Activated B cell treated with CpG ODN at 0.5 μM for 24 hours (primary cell): Measurements from ENCODE around the gene PLA2G6. TPM values are rescaled to one million over a fixed set of nuclear protein-coding genes. Genes with fewer than 3 reads are reported as not detected.
"Not testable (repeated sequence)": the region's sequence is repeated elsewhere in the genome, so short reads cannot be mapped to it uniquely, and the experiment has no call there.

Experiments used
- ATAC-seq: fragments of 200-7000 bp; cut with Tn5 transposase; one replicate; pipeline ENCODE4 v1.10.0; 2021; ENCODE audit warnings: low read depth, mild to moderate bottlenecking, moderate library complexity
- CTCF ChIA-PET: fragments of 350-600 bp; sonication (Branson Sonifier 250); formaldehyde crosslinking; loops from one replicate; lab custom pipeline; 2021; ENCODE audit warnings: antibody characterized with exemption; lab: Charles Lee
- POLR2A ChIA-PET: fragments of 350-600 bp; sonication (Branson Sonifier 250); formaldehyde crosslinking; loops from one replicate; lab custom pipeline; 2021; ENCODE audit warnings: antibody characterized with exemption; lab: Charles Lee
- DNase-seq: peaks from one replicate; pipeline ENCODE4 v3.0.0; 2022
- H3K27ac Mint-ChIP-seq: one replicate; pipeline ENCODE4 v1.8.0; 2020; ENCODE audit warnings: mixed read lengths
- H3K27me3 Mint-ChIP-seq: one replicate; pipeline ENCODE4 v1.8.0; 2021; ENCODE audit warnings: mixed read lengths
- H3K36me3 Mint-ChIP-seq: one replicate; pipeline ENCODE4 v1.8.0; 2021; ENCODE audit warnings: low read depth, mixed read lengths
- H3K4me1 Mint-ChIP-seq: one replicate; pipeline ENCODE4 v1.8.0; 2021; ENCODE audit warnings: mixed read lengths
- H3K4me3 Mint-ChIP-seq: one replicate; pipeline ENCODE4 v1.8.0; 2020; ENCODE audit warnings: mild to moderate bottlenecking, mixed read lengths
- H3K9me3 Mint-ChIP-seq: one replicate; pipeline ENCODE4 v1.8.0; 2020; ENCODE audit warnings: mixed read lengths
- intact Hi-C: fragments of 100-400 bp; cut with micrococcal nuclease; formaldehyde crosslinking; loops from one replicate; pipeline ENCODE4 v1.15.1; 2024
- total RNA-seq: library from RNA; stranded (reverse); gene quantifications from 2 replicates; pipeline ENCODE4 v1.2.3, GENCODE V29; 2022
- TF ChIP-seq, protein P1 (sequence below): fragments of 200-600 bp; IDR thresholded peaks from one replicate; pipeline ENCODE4 v1.8.0; 2022; ENCODE audit warnings: antibody characterized with exemption, mild to moderate bottlenecking

PLA2G6 gene
- total RNA-seq, 1 donor from 2014 or later, result 64.0 TPM

DNA sequence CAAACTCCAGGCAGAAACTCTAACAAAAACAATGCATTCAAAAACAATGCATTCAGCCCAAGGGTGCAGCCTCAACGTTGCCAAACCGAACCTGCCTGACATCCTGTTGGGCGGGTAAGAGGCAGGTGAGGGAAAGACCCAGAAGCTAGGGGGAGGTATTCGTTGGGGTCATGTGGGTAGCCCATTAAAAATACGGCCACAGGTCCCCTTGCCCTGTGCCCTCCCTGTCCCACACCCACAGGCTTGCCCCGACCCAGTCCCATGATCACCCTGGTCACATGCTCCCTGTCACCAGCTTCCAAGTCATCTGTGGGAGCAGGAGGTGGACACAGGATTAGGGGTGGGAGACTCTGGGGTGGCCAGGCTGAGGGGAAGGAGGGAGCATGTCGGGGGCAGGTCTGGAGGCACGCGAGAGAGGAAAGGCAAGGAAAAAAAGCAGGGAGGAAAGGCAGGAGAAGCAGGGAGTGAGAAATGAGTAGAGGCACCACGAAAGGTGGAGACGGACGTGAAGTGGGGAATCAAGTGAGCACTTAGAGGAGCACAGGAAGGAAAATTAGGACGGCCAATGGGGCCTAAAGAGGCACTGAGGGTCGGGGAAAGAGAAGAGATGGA lies 683 bp downstream of the PLA2G6 start:
- Mint-ChIP-seq H3K36me3 (peaks cover 4% of the 10 kb centered on the region), H3K27ac (peak overlapping the region; percentile 85), H3K27me3 (no peaks in the 10 kb centered on the region), H3K4me1 (peaks cover 50% of the 10 kb centered on the region), H3K4me3 (peak overlapping the region; percentile 92), H3K9me3 (no peaks in the 10 kb centered on the region)
- ChIA-PET CTCF (interaction anchor here (1.8 to 2.1 kb wide), 2 partner anchors 66 to 129 kb away, joined by 5 read pairs; no protein-coding TSS in a partner anchor), POLR2A (interaction anchor here (0.6 to 2.2 kb wide), 4 partner anchors 11 to 33 kb away, joined by 3 to 9 read pairs (median 6); no protein-coding TSS in a partner anchor)
- intact Hi-C loops, result loop anchor here (1.0 to 2.0 kb wide), 7 partner anchors 19 to 524 kb away; partner anchors contain the start of genes DDX17, DMC1, GTPBP1 and MAFF
- TF ChIP-seq, protein P1, sequence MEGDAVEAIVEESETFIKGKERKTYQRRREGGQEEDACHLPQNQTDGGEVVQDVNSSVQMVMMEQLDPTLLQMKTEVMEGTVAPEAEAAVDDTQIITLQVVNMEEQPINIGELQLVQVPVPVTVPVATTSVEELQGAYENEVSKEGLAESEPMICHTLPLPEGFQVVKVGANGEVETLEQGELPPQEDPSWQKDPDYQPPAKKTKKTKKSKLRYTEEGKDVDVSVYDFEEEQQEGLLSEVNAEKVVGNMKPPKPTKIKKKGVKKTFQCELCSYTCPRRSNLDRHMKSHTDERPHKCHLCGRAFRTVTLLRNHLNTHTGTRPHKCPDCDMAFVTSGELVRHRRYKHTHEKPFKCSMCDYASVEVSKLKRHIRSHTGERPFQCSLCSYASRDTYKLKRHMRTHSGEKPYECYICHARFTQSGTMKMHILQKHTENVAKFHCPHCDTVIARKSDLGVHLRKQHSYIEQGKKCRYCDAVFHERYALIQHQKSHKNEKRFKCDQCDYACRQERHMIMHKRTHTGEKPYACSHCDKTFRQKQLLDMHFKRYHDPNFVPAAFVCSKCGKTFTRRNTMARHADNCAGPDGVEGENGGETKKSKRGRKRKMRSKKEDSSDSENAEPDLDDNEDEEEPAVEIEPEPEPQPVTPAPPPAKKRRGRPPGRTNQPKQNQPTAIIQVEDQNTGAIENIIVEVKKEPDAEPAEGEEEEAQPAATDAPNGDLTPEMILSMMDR, result no peak
- DNase-seq, result no peak
- no peak for ATAC-seq

DNA sequence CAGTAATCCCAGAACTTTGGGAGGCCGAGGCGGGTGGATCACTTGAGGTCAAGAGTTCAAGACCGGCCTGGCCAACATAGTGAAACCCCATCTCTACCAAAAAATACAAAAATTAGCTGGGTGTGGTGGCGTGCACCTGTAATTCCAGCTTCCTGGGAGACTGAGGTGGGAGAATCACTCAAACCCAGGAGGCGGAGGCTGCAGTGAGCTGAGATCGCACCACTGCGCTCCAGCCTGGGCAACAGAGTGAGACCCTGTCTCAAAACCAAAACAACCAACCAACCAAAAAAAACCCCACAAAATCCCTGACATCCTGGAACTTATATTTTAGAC lies 3.1 kb downstream of the PLA2G6 start:
- DNase-seq, ATAC-seq, CTCF ChIA-PET, H3K36me3 Mint-ChIP-seq, H3K27me3 Mint-ChIP-seq, H3K27ac Mint-ChIP-seq, POLR2A ChIA-PET, intact Hi-C loops, H3K9me3 Mint-ChIP-seq, H3K4me3 Mint-ChIP-seq: not testable (repeated sequence)
- peaks cover 59% of the 10 kb centered on the region for H3K4me1 Mint-ChIP-seq

DNA sequence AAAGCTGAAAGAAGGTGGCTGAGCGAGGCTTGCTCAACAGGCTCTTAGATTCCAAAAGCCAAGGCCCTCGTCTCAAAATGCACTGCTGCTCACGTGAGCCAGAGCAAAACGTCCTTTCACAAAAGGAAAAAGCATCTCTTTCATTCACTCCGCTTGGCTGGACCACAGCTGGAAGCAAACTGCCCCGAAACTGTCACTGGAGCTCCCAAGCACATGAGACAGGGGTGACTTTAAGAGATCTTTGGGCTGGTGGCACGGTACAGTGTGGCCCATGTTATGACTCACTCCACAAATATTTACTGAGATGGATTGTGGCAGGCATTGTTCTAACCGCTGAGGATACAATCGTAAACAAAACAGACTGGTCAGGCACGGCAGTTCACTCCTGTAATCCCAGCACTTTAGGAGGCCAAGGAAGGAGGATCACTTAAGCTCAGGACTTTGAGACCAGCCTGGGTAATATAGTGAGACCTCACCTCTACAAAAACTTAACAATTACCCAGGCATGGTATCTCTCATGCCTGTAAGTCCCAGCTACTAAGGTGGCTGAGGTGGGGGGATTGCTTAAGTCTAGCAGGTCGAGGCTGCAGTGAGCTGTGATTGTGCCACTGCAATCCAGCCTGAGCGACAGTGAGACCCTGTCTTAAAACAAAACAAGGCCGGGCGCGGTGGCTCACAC lies 3.6 kb downstream of the PLA2G6 start:
- intact Hi-C loops, result no loop called here
- CTCF ChIA-PET, result no interaction called here

DNA sequence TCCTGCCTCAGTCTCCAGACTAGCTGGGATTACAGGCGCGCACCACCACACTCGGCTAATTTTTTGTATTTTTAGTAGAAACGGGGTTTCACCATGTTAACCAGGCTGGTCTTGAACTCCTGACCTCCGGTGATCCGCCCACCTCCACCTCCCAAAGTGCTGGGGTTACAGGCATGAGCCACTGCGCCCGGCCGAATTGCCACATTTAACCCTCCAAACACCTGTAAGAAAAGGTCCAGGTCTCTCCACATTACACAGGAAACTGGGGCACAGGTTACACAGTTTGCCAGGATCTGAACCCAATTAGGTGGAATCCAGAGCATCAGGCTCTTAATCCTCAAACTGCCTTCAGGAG lies 4.1 kb downstream of the PLA2G6 start:
- H3K27ac Mint-ChIP-seq, intact Hi-C loops, H3K36me3 Mint-ChIP-seq, H3K4me3 Mint-ChIP-seq, H3K27me3 Mint-ChIP-seq, CTCF ChIA-PET, DNase-seq, H3K9me3 Mint-ChIP-seq, ATAC-seq, POLR2A ChIA-PET: not testable (repeated sequence)
- peaks cover 59% of the 10 kb centered on the region for H3K4me1 Mint-ChIP-seq

More for the DNA sequence above, 3.6 kb downstream of the PLA2G6 start:
- H3K4me1 Mint-ChIP-seq, result peaks cover 59% of the 10 kb centered on the region
- DNase-seq (no peak), ATAC-seq (no peak)
- no peaks in the 10 kb centered on the region for H3K9me3 Mint-ChIP-seq
- H3K4me3 Mint-ChIP-seq, result no peak overlapping the region
- no peak overlapping the region for H3K27ac Mint-ChIP-seq
- TF ChIP-seq, protein P1, result no peak
- no peaks in the 10 kb centered on the region for H3K27me3 Mint-ChIP-seq
- POLR2A ChIA-PET, result no interaction called here
- H3K36me3 Mint-ChIP-seq, result peaks cover 4% of the 10 kb centered on the region

DNA sequence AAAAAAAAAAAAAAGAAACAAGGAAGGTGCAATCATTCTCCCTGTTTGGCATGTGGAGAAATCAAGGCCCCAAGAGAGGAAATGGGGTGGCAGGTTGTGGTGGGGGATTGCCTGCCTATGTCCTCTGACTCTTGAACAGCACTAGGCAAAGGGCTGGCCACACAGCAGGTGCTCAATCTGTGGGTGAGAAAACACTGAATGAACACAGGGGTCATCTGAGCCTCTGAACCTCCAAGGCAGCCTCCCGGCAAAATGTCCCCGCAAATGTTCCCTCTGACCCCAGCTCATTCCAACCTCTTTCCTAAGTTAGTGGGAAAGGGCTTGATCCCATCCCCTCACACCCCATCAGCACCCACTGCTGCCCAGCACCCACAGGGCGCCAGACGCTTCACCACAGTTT lies 4.6 kb downstream of the PLA2G6 start:
- Mint-ChIP-seq H3K27me3 (no peaks in the 10 kb centered on the region), H3K27ac (peak overlapping the region; percentile 35), H3K4me1 (peaks cover 58% of the 10 kb centered on the region), H3K36me3 (peaks cover 4% of the 10 kb centered on the region), H3K4me3 (no peak overlapping the region), H3K9me3 (no peaks in the 10 kb centered on the region)
- no peak for ATAC-seq
- ChIA-PET CTCF (no interaction called here), POLR2A (interaction anchor here (0.7 to 2.2 kb wide), 3 partner anchors 10 to 610 kb away, joined by 3 to 11 read pairs (median 5); no protein-coding TSS in a partner anchor)
- intact Hi-C loops, result no loop called here
- TF ChIP-seq, protein P1, result no peak
- DNase-seq, result no peak

DNA sequence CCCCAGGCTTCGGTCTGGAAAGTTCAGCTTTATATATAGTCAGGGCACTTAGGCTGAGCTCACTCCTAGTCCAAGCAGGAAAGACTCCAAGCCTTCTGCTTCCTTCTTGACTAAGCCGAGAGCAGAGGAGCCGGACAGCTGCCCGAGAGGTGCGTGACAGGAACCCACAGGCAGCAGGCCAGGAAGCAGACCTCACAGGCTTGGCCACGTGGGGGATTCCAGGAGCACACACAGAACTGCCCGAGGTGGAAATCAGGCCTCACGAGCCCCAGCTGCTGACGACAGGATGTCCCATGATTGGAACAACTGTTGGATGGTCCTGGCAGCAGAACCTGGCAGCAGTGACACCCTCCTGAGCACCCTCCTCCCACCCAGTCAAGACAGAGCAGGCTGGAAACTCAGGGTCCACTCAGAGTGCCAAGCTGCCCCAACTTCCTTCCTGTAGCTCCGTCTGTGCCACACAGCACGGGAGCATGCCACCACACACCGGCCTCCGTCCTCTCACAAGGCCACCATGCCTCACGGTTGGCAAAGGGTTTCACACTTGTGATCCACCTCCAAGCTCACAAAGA lies 5.4 kb downstream of the PLA2G6 start:
- Mint-ChIP-seq H3K27ac (peak overlapping the region; percentile 35), H3K9me3 (no peaks in the 10 kb centered on the region), H3K4me3 (no peak overlapping the region), H3K4me1 (peaks cover 50% of the 10 kb centered on the region), H3K27me3 (no peaks in the 10 kb centered on the region), H3K36me3 (peaks cover 2% of the 10 kb centered on the region)
- DNase-seq (no peak), ATAC-seq (peak; percentile 35)
- CTCF ChIA-PET, result interaction anchor here (0.9 kb wide), 1 partner anchor 61 kb away, joined by 3 read pairs; no protein-coding TSS in a partner anchor
- TF ChIP-seq, protein P1, result no peak
- intact Hi-C loops, result no loop called here
- POLR2A ChIA-PET, result interaction anchor here (1.6 to 2.2 kb wide), 2 partner anchors 10 to 13 kb away, joined by 3 to 11 read pairs; no protein-coding TSS in a partner anchor
